HG03175 (cell line): ENCODE data around the gene SLC39A11.
"Not testable (repeated sequence)": the region's sequence is repeated elsewhere in the genome, so short reads cannot be mapped to it uniquely, and the experiment has no call there.

Source experiments
- ATAC-seq: cut with Tn5 transposase; IDR thresholded peaks from one replicate; pipeline ENCODE4 v1.9.1; 2021; ENCODE audit warnings: mild to moderate bottlenecking, moderate library complexity; ENCODE audit not compliant: unreplicated experiment

Gene SLC39A11

GRCh38 chr17:72804949-72805707 is 287.4 kb downstream of the SLC39A11 start:
- ATAC-seq: no peak

GRCh38 chr17:72802726-72803125 is 289.8 kb downstream of the SLC39A11 start:
- ATAC-seq: no peak

DNA sequence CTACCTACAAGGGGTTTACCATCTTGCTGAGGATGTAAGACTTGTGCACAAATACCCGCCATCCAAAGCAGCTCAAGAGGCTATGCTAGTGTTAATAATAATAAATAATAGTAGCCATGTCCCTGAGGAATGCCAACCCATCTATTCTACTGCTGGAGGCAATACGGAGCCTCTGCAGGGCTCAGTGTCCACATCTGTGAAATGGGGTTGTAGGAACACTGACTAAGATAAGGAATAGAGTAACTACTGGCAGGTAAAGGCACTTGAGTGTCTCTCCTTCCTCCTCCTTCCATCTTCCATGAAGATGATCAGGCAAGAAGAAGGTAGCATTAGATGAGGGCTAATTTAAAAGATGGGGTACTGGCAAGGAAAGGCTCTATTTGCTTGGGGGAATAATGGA is 295.3 kb downstream of the SLC39A11 start:
- no peak for ATAC-seq

DNA sequence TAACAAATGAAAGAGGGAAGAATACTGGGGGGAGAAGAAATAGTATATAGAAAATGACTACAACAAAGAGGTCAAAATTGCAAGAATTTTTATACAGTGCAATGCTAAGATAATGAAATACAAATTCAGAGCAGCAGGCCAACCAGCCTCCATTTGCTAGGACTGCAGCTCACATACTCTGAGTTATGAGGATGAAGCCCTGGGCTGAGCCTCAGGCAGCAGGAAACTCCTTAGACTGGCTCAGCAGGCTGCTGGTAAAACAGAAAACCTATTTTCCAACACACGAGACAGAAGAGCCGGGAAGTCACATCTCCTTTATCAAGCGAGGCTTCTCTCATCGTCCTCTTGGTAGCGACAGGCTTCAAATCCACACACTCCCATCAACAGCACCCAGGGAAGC is 296.5 kb downstream of the SLC39A11 start:
- no peak for ATAC-seq

GRCh38 chr17:72794152-72794551 is 298.3 kb downstream of the SLC39A11 start:
- no peak for ATAC-seq

DNA sequence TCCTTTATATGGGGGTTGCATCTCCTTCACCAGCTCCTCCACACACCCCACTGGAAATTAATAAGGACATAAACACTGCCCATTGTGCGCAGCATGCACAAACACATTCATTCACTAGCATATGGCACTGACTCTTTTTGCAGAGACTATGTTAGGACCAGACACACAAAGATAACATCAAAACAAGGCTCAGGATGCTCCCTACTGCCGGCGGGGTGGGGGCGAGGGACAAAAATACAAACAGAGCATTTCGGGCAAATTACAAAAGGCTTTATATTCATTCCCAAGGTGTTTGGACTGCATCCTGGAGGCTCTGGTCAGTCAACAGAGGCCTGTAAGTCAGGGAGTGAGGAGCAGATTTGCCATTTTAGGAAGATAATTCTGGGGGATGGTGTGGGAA is 299.7 kb downstream of the SLC39A11 start:
- no peak for ATAC-seq

- no peak for ATAC-seq
These were observed 302.3 kb downstream of the SLC39A11 start for GRCh38 chr17:72790190-72790589.

DNA sequence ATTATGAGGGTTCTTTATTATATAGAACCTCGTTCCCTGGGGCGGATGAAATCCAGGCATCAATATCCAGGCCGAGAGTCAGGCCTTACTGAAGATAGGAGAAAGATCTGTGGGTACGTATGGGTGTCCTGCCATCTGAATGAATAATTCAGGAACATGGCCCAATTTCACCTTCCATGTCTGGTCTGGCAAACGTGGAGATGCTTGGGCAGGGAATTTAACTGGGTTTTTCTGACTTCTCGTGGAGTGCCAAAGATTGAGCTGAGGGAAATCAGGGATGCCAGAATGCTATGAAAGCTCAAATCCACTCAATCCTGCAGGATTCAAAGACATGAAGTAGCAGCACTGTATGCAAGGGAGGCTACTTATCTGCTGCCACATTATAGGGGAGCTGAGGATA is 302.8 kb downstream of the SLC39A11 start:
- ATAC-seq: no peak

DNA sequence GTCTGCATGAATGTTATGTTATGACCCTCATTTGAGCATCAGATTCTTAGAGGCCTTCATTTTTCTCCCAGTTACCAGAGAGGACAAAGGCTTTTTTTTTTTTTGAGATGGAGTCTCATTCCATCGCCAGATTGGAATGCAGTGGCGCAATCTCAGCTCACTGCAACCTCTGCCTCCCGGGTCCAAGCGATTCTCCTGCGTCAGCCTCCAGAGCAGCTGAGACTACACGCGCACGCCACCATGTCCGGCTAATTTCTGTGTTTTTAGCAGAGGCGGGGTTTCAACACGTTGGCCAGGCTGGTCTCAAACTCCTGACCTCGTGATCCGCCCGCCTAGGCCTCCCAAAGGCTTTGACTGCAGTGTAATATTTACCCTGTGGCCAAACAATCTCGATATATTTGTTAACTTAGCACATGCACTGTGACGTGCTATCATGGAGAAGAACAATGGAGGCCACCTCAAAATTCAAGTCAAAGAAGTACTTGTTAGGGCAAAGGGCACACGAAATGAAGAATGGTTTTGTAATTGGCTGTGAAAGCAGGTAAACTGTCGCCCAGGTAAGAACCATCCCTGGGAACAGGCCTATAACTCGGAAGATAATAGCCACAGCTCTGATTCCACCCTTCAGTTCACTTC is 303.4 kb downstream of the SLC39A11 start:
- no peak for ATAC-seq

GRCh38 chr17:72786209-72786608 is 306.3 kb downstream of the SLC39A11 start:
- ATAC-seq: no peak

GRCh38 chr17:72782985-72783701 is 309.3 kb downstream of the SLC39A11 start:
- no peak for ATAC-seq

GRCh38 chr17:72782437-72782836 is 310.1 kb downstream of the SLC39A11 start:
- not testable (repeated sequence) for ATAC-seq

GRCh38 chr17:72778169-72779151 is 314.0 kb downstream of the SLC39A11 start:
- no peak for ATAC-seq

GRCh38 chr17:72775919-72776318 is 316.6 kb downstream of the SLC39A11 start:
- no peak for ATAC-seq

DNA sequence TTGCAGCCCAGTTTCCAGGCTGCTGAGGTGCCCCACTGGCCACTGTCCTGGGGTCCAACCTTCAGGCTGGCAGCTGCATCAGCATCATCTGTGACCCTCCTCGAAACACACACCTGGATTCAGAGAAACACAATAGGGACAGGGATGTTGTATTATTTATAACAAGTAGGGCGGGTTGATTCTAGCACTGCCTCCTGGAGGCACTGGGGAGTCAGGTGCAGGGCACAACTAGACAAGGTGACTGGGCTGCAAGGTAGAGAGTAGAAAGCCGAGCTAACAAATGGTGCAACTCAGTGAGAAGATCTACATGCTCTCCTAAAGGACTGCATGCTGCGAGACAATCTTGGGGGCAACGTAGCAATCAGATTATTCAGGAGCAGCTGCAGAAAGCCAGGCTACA is 317.3 kb downstream of the SLC39A11 start:
- no peak for ATAC-seq

- ATAC-seq: no peak
These were observed 318.3 kb downstream of the SLC39A11 start for GRCh38 chr17:72774236-72774635.

- ATAC-seq: not testable (repeated sequence)
These were observed 319.3 kb downstream of the SLC39A11 start for GRCh38 chr17:72773225-72773624.

GRCh38 chr17:72772331-72772821 is 320.1 kb downstream of the SLC39A11 start:
- no peak for ATAC-seq

DNA sequence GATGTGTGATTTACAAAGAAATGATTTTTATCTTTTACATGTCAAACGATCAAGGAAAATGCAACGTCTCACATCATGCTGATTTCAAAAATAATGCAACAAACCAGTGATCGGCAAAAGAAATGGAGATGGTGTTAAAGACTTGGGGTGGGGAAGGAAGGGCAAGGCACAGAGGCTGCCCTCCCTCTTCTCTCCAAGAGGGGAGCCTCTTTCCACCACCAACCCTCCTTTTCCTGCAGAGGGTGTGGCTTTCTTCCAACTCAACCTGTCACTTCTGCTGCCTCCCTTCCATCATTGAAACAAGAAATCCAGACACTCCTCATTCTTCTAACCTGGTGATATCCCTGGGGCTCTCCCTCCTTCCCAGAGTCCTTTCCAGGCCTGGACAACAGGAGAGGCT is 320.8 kb downstream of the SLC39A11 start:
- no peak for ATAC-seq

DNA sequence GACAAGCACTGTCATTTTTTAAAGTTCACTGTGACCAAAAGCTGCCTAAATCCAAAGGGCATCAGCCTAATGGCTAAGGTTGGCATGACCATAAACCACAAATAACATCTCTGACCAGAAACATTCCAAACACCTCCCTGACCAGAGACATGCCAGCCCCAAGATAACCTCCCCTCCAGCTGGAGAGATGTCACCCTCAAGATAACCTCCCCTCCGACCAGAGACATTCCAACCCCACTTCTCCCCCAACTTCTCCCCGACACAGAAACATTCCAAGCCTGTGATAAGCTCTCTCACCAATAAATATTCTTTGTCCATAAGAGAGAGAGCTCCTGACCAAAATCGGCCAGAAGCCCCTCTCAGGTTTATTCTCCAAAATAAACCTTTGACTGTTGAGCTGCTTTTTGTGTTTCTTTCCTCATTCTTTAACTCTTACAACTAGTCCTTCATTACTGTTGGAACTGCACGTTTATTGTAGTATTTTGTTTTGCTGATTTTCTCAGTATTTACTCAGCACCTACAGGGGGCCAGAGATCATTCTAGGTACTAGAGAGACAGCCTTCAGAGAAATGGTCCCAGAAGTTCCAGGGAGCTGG is 325.6 kb downstream of the SLC39A11 start:
- ATAC-seq: no peak
